ENCODE results near the gene NR3C2. TPM values are rescaled to one million over a fixed set of nuclear protein-coding genes. Genes with fewer than 3 reads are reported as not detected.

The NR3C2 gene
- total and polyA plus RNA-seq, 2 of the 4 experiments (the other 2 are of a cell fraction) = 1.1 to 2.3 TPM

- H2AK5ac ChIP-seq (ENCODE audit: low read depth, low read length) = no peak overlapping the region
- TF ChIP-seq MAFK (IDR thresholded peaks at IDR 0.05; ENCODE audit: low read depth, low read length) (no peak), CEBPB (IDR thresholded peaks at IDR 0.05; ENCODE audit: low read depth, low read length) (no peak), POLR2A (IDR thresholded peaks at IDR 0.05; ENCODE audit: low read depth, low read length) (no peak), RCOR1 (IDR thresholded peaks at IDR 0.05; ENCODE audit: insufficient replicate concordance, low read length) (no peak), FOS (IDR thresholded peaks at IDR 0.05; ENCODE audit: low read depth, low read length) (no peak), NFE2L2 (IDR thresholded peaks at IDR 0.05; ENCODE audit: low read depth, low read length) (no peak), USF2 (IDR thresholded peaks at IDR 0.05; ENCODE audit: low read depth, low read length) (no peak)
- H2AK9ac ChIP-seq (replicated peaks; ENCODE audit: low read depth, low read length, poor library complexity) = no peak overlapping the region
- peaks cover 2% of the 10 kb centered on the region; the same call in 1 of the 2 replicates for H3K4me1 ChIP-seq (ENCODE audit: control insufficient read depth, insufficient read depth, low read length)
- H2AFZ ChIP-seq (replicated peaks; ENCODE audit: low read length, poor library complexity) = no peak overlapping the region
- dilution Hi-C loops (cut with HindIII; ENCODE audit: low sequenced_read_pairs, unreplicated experiment) (no loop called here), intact Hi-C loops (cut with micrococcal nuclease) (no loop called here), in situ Hi-C loops (cut with MboI; ENCODE audit: low sequenced_read_pairs) (no loop called here)
- no peak overlapping the region for H3K4ac ChIP-seq (ENCODE audit: low read depth, low read length)
- no peak overlapping the region for H3K14ac ChIP-seq (replicated peaks; ENCODE audit: low read depth, low read length)
- no peak overlapping the region for H3K9ac ChIP-seq (ENCODE audit: low read depth, low read length)
- H3K23ac ChIP-seq (ENCODE audit: low read depth, low read length) = no peak overlapping the region
- no peak overlapping the region for H4K8ac ChIP-seq (ENCODE audit: low read depth in 2 of 2, low read length in 2 of 2)
- no CpG with 5 or more reads among the region's 10 CpGs for WGBS, 2 experiments (ENCODE audit: extremely low coverage in 2 of 2, insufficient read length in 1 of 2)
- POLR2A ChIA-PET (ENCODE audit: unreplicated experiment) = interaction anchor here (0.6 kb wide), 1 partner anchor 14 kb away, joined by 12 read pairs; no protein-coding TSS in a partner anchor
- H2BK20ac ChIP-seq (ENCODE audit: low read depth, low read length) = no peak overlapping the region
- ATAC-seq (ENCODE audit: low read depth) (no peak), DNase-seq (no peak)
- no peak overlapping the region for H2BK15ac ChIP-seq (ENCODE audit: low read depth, low read length)
- no peak overlapping the region for H3K56ac ChIP-seq (ENCODE audit: extremely low read depth, insufficient read depth, low read length)
- no peak overlapping the region for H2BK120ac ChIP-seq (ENCODE audit: low read depth, low read length)
- CTCF ChIA-PET = interaction anchor here (0.6 kb wide), 1 partner anchor 110 kb away, joined by 3 read pairs; no protein-coding TSS in a partner anchor
- peaks cover 13% of the 10 kb centered on the region for H3K36me3 ChIP-seq (ENCODE audit: control insufficient read depth, insufficient read depth, low read length)
- H3K4me3 ChIP-seq (ENCODE audit: insufficient read depth, low read depth, low read length) = no peak overlapping the region
- H4K91ac ChIP-seq (ENCODE audit: insufficient read depth, low read depth, low read length) = no peak overlapping the region
- no peaks in the 10 kb centered on the region for H3K27me3 ChIP-seq (ENCODE audit: control insufficient read depth, insufficient read depth, low read length)
- no TSS peak for BruUV-seq (replicated peaks)
- no peak overlapping the region for H3K4me2 ChIP-seq (ENCODE audit: low read depth, low read length)
- H3K18ac ChIP-seq (ENCODE audit: low read depth, low read length) = no peak overlapping the region
- H3K9me1 ChIP-seq (ENCODE audit: insufficient read depth, low read length) = peaks cover 17% of the 10 kb centered on the region
- no peak overlapping the region for H2BK5ac ChIP-seq (ENCODE audit: low read depth, low read length, poor library complexity, severe bottlenecking)
- H3K79me1 ChIP-seq (ENCODE audit: low read depth in 1 of 2, low read length in 2 of 2) = peaks cover 30 to 44% of the 10 kb centered on the region in 2 experiments
- H3K27ac ChIP-seq (ENCODE audit: insufficient read depth, low read length) = no peak overlapping the region
- H4K20me1 ChIP-seq (ENCODE audit: insufficient read depth, low read length) = peaks cover 9% of the 10 kb centered on the region
- H3K9me3 ChIP-seq (ENCODE audit: control insufficient read depth, insufficient read depth, low read length) = no peaks in the 10 kb centered on the region
- H4K5ac ChIP-seq (ENCODE audit: low read depth, low read length) = no peak overlapping the region
Measured at GRCh38 chr4:148059617-148060180, 382.5 kb downstream of the NR3C2 start.

All from IMR-90 (cell line).